Subcutaneous adipose tissue (tissue), 4 donors: Measurements from ENCODE around the gene XYLT1. TPM values are rescaled to one million over a fixed set of nuclear protein-coding genes. Genes with fewer than 3 reads are reported as not detected.

Experiments
- total RNA-seq, 4 donors: library from RNA; depleted of rRNA; stranded (reverse); fragments of >200 nt; gene quantifications; one replicate each; pipeline ENCODE4 v1.1.0, GENCODE V29; 2016
- TF ChIP-seq, protein P1 (sequence below): fragments of 450-650 bp; IDR thresholded peaks from one replicate; pipeline ENCODE4 v1.5.1; 2016; ENCODE audit warnings: low read depth, mild to moderate bottlenecking, control low read depth, antibody characterized with exemption, moderate library complexity

XYLT1 gene
- total RNA-seq, 4 donors from 2014 or later, result 21.7 to 27.5 (median 26.1) TPM

DNA sequence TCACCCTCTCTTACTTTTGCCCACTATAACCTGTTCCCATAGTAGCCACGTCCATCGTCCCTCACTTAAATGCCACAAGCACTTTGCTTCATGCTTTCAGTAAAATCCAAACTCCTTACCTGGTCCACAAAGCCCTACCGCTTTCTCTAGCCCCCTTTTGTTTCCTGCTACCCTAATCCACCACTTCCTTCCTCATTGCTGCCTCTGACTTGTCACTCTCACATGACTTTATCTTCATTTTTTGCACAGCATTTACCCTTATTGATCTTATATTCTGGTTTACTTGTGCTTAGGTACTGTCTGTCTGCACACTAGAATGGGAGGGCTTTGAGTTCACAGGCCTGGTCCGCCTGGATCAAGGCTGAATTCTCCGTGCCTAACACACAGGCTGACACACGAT is 340.0 kb downstream of the XYLT1 start:
- TF ChIP-seq, protein P1, sequence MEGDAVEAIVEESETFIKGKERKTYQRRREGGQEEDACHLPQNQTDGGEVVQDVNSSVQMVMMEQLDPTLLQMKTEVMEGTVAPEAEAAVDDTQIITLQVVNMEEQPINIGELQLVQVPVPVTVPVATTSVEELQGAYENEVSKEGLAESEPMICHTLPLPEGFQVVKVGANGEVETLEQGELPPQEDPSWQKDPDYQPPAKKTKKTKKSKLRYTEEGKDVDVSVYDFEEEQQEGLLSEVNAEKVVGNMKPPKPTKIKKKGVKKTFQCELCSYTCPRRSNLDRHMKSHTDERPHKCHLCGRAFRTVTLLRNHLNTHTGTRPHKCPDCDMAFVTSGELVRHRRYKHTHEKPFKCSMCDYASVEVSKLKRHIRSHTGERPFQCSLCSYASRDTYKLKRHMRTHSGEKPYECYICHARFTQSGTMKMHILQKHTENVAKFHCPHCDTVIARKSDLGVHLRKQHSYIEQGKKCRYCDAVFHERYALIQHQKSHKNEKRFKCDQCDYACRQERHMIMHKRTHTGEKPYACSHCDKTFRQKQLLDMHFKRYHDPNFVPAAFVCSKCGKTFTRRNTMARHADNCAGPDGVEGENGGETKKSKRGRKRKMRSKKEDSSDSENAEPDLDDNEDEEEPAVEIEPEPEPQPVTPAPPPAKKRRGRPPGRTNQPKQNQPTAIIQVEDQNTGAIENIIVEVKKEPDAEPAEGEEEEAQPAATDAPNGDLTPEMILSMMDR, result no peak

DNA sequence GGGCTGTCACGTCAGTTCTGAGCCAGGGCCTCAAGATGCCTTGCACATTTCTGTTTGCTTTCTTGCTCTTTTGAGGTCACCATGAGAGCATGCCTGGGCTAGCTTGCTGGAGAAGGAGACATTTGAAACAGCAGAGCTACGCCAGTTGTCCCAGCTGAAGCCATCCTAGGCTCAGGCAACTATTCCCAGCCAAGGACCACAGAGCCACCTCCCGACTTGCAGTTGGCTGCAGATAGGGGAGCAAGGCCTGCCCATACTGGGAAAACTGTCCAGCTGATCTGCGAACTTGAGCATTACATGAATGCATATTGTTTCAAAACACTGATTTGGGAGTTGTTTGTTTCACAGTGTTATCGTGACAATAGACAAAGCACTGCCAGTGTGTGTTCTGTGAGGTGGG is 340.8 kb downstream of the XYLT1 start:
- TF ChIP-seq, protein P1, result no peak

DNA sequence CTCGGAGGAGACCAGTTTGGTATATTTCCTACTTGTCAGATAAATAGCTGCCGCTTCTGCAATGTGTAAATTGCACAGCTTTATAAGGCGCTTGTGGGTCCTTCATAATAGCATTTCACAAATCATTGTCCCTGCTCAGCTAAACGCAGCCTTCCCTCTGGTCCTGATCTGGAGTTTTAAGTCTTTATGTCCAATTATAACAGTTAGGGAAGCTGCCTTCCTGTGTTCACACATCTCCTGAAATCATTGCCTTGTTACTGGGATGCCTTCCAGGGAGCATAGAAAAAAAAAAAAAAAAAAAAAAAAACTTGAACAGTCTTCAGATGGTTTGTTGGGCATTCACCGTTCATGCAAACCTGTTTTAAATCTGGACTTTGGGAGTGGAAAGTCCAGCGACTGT is 342.0 kb downstream of the XYLT1 start:
- TF ChIP-seq, protein P1, result no peak

DNA sequence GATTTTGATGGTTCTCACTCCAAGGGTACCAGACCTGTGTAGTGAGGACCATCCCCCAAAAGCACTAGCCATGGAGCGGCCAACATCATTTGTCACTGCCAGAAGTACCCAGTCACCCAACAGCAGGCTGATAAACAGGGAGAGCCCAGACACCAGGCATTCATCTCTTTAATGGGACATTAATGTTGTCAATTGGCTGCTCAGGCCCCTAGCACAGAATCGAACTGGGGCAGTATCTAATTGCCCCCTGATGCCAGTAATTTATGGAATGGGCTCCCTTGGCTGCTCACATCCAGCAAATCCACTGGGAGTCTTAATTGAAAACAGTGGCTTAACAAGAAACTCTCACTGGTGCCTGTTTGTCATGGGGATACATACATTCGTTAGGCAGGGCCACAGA is 344.6 kb downstream of the XYLT1 start:
- TF ChIP-seq, protein P1, result no peak

DNA sequence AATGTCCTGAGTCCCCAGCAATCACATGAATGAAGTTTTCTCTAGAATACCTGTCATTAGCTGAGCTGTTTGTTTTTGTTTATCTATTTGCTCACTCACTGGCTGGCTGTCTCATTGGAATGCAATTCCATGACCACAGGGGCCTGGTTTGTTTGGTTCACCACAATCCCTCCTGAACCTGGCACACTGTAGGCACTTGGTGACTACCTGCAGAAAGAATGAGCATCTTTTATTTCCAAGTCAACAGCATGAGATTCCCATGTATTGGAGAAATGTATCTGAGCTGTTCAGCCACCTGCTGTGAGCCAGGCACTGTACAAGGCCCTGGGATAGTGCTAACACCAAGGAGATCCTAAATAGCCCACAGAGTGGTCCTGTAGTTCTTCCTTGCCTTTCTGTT is 345.1 kb downstream of the XYLT1 start:
- TF ChIP-seq, protein P1, result no peak

DNA sequence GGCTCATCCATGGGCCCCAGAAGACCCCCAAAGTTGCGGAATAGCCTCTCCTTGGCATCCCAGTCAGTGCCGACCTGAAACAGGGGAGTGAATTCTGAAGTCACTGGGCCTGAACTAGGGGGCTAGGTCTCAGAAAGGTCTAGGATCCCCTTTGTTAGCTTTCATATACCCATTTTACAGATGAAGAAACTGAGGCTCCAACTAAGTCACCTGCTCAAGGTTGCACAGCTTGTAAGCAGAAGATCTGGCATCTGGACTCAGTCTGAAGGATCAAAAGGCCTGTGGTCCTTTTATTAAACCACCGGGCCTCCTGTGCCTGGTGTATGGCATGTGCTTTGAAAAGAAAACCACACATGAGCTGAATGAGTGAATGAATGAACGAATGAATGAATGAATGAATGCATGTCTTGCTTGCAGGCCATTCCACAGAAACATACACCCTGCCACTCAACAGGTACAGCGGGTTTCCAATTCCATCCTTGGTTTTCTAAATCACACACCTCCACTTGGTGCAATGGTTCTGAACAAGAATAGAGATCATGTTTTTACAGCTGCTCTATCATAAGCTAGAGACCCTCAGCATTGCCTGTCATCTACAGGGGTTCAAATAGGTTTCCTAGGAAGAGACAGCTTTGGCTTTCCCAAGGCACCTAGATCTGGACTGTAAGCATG is 352.7 kb downstream of the XYLT1 start:
- TF ChIP-seq, protein P1, result no peak

DNA sequence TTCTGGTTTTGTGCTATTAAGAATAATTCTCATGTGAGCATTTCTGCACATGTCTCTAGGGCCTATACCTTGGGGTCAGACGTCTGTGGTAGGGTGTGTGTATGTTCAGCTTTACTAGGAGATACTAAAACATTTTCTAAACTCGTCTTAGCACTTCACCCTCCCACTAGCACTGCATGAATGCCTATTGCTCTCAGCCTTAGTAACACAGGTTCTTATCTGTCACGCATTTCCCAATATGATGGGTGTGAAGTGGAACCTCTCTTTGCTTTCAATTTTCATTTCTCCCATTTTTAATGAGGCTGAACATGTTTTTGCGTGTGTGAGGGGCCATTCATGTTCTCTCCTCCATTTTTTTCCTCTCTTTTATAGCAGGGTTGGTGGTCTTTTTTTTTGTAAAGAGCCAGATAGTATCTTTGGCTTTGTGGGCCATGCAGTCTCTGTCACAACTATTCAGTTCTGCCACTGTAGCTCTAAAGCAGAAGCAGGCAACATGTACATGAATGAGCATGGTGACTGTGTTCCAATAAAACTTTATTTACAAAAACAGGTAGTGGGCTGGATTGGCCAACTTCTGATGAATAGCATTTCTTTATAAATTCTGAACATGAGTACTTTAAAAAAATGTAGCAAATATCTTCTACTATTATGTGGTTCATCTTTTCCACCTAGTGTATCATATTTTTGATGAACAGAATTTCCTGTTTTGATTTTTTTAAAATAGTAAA is 354.0 kb downstream of the XYLT1 start:
- TF ChIP-seq, protein P1, result no peak
